Measurements from ENCODE around the gene GOLGA6L10.
A peak's percentile ranks its signal among the peaks of the same experiment; 100 is the strongest.
"Not testable (repeated sequence)": the region's sequence is repeated elsewhere in the genome, so short reads cannot be mapped to it uniquely, and the experiment has no call there.

Gene GOLGA6L10

DNA sequence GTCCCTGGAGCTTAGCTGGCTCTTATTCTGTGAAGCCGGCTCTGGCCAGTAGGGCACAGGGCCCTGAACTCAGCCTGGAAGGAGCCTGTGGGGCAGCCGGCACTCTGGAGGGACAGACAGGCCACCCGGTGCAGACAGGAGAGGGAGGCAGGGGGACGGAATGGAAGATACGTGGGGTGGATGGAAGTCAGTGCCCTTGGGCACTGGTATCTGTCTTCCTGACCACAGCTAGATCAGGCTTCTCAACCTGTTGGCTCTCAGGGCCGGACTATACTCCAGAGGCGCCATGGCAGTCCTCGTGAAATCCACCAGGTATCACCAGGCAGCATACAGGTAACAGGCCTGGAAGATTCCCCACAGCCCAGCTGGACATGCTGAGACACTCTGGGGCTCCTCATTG is 10.7 kb downstream of the GOLGA6L10 start:
- ATAC-seq: not testable (repeated sequence)

DNA sequence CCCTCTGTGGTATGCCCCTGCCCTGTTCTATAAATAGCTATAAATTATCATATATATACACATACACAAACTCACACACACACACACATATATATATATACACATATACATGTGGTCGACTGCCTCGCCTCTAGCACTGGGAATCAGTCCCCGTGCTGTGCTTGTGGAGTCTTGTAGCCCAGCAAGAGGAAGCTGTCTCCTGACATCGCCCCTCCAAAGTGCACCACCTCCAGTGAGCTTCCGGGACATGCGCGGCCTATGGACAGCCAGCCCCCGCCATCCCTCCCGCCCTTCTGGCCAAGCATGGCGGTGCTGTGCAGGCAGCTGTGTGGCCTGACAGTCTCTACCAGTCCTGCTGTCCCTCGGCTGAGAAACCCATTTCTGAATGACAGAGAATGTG is 11.2 kb downstream of the GOLGA6L10 start:
- ATAC-seq: not testable (repeated sequence)

DNA sequence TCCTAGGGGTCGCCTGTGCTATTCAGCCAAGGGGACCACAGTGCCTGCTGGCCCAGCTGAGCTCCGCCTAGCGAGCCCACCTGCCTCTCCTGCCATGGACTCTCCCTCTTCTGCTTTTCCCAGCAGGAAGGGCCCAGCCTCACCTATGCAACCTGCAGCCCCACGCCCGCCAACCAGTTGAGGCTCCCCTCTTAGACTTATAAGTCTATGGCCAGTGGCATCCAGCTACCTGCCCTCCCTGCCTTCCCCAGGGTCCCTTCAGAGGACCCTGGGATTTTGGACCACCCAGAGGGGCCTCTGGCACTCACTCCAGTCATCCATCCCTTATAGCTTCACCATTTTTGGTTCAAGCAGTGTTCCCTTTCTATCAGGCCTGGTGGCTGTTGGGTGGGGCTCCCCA is 12.2 kb downstream of the GOLGA6L10 start:
- ATAC-seq: not testable (repeated sequence)

DNA sequence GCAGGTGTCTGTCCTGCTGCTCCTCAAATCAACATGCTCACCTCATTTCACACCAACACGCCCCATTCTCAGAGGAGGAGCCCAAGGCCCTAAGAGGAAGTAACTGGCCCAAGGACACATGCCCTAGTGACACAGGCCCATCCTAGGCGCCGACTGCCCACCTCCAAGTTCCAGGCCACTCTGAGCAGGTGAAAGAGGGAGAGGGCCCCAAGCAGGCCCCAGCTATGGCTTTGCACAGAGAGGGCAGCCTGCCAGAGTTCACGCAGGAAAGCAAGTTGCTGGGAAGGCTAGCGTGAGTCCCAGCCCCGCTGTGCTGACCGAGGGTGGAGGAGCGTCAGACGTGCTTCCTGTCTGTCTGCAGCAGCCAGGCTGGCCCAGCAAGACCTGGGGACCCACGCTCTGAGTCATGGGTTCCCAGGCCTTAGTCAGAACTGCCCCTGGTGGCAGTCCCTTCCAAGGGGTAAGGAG is 13.1 kb downstream of the GOLGA6L10 start:
- ATAC-seq: peak; percentile 64

DNA sequence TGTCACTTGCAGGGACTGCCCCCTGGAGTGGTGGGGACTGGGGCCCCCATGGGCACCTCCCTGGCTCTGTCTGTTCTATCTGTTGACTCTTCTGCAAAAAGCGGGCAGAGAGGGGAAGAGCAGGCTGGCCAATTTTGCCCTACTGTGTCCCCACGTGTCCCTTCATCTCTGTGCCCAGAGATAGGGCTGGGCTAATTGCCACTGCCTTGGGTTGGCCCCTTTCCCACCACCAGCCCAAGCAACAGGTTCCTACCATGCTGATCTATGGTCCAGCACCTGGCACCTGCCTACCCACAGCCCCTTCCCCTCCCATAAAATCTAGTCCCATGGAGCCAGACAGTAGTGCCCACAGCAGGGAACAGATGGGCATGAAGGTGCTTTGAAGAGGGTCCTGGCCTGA is 14.3 kb downstream of the GOLGA6L10 start:
- ATAC-seq: not testable (repeated sequence)

DNA sequence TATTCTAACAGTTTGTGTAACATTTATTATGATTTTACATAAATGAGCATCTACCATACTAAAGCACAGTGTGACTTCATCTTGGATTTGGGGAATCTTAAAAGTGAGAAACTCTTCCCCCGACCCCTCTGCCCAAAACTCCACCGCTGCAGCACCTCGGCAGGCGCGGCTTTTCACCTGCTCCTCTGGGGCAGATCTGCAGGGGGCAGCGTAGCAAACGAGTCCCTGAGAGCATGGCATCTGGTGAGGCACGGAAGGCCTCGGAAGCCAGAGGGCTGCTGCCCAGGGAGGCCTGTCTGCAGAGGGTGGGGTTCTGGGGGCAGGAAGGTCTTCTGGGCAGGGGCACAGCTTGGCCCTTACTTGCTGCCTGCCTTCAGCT is 14.7 kb downstream of the GOLGA6L10 start:
- not testable (repeated sequence) for ATAC-seq

DNA sequence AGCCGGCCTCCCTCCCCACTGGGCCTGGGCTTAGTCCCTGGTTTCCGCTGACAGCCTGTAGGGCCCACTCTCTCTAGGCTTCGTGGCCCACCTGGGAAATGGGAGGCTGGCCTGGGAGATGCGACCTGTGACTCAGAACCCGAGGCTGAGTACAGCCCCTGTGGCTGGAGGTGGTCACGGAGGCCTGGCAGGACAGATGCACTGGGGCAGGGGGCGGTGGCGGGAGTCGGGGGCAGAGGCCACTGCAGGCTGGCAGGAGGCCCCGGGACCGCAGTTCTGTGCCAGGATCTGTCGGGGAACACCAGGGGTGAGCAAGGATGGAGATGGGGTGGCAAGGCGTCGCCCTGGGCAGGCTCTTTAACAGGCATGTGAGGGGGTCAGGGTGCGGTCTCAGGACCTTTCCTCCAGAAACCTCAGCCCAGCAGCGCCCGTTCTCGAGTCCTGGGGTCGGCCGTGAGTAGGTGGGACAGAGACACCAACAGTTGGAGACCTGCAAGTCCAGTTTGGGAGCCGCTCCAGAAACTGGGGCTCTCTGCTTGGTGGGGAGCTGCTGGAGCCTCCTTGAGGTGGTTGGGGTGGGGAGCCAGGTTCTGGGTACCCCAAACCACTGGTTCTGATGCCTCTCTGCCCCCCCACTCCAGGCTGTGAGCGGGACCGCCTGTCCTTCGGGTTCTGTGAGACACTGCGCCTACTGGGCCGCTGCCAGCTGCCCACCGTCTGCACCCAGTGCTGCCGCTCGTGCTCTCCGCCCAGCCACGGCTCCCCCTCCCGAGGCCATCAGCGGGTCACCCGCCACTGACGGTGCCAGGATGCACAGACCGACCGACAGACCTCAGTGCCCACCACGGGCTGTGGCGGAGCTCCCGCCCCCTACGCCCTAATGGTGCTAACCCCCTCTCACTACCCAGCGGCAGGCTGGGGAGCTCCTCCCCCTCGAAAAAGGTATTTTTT is 15.4 kb downstream of the GOLGA6L10 start:
- peak; percentile 5; the same call in 2 of the 3 replicates for ATAC-seq

DNA sequence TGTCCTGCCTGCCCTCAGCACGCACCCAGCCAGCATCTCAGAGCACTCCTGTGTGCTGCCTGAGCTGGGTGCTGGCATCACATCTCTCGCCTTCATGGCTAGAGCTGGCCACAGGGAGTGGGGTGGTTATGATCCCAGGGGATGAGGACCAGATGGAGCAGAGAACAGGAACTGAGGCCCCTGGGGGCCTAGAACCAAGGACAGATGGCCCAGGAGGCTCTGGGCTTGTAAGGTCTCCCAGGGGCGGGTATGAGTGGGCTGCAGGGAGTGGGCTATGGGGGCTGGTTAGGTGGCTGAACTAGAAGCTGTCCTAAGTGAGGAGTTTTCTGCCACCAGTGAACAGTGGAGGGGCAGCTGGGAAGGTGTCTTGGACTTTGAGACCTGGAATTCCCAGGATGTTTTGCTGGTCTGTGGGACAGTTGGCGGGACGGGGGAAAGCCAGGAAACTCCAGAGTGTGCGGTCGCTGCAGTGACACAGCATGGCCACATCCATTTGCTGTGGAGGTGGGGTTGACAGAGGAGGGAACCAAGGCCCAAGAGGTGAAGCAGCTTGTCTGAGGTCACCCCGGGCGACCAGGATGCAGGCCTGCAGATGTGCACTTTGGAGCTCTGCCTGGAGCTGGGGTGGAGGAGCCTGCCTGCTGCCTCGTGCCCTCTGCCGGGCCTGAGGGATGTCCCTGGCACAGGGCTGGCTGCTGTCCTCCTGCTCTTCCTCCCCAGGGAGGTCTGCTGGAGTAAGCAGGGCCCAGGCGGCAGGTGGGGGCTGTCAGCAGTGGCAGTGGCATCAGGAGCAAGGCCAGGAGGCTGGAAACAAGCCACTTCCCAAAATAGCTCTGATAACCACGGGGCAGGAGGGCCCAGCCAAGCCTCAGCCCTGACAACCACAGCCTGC is 16.3 kb downstream of the GOLGA6L10 start:
- peak; percentile 47 for ATAC-seq

DNA sequence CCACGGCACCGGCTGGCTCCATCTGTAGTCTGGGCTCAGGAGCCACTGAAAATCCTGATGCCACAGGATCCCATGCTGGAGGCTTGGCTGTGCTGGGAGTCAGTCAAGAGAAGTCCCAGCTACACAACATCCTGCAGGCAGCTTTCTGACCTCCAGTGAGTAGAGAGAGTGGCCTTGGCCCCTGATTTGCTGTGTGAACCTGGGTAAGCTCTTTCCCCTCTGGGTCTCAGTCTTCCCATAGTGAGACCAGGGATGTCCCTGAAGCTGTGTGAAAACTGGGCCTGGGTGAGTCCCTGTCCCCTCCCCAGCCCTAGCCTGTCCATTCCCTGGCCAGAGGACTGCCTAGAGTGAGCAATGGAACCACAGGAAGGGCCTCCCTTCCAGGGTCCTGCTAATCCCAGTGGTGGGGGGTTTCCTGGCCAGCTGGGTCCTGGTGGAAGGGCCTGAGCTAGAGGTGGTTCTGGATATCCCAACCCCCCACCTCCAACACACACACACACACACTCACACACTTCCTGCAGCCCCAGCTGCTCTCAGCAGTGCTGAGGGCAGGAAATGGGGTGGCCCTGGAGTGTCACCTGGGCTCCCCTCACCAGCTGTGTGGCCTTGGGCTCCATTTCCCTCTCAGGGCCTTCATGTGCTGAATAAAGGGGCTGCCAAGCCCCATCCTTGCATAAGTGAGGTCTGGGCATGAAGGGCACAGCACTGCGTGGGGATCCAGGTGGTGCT is 17.5 kb downstream of the GOLGA6L10 start:
- not testable (repeated sequence) for ATAC-seq

DNA sequence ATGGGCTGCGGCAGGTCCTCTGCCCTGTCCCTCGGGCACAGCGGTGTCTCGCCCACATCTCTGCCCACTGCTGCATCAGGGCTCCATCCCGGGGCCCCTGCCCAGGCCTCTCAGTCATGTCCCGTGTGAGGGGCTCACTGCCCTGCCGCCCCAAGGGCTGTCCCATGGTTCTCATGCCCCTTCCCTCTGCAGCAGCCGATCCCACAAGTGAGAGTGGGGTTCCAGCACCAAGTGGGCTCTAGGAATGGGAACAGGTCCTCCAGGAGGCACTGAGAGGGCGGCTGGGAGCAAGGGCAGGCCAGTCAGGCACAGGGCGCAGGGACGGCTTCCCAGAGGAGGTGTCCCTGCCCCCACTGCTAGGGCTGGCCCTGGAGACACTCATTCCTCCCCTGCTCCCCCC is 18.4 kb downstream of the GOLGA6L10 start:
- ATAC-seq: not testable (repeated sequence)

DNA sequence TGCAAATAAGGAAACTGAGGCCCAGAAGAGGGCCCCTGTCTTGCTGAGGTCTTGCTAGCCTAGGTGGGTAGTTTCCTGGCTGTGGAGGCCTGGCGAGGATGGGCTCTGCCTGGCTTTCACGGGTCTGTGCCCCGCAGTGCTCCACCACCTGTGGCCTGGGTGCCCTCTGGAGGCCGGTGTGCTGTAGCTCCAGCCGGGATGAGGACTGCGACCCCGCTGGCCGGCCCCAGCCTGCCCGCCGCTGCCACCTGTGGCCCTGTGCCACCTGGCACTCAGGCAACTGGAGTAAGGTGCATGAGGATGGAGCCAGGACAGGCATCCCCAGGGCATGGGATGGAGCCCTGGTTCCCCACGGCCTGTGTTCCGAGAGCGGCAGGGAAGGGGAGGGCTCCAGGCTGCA is 20.2 kb downstream of the GOLGA6L10 start:
- ATAC-seq: not testable (repeated sequence)

DNA sequence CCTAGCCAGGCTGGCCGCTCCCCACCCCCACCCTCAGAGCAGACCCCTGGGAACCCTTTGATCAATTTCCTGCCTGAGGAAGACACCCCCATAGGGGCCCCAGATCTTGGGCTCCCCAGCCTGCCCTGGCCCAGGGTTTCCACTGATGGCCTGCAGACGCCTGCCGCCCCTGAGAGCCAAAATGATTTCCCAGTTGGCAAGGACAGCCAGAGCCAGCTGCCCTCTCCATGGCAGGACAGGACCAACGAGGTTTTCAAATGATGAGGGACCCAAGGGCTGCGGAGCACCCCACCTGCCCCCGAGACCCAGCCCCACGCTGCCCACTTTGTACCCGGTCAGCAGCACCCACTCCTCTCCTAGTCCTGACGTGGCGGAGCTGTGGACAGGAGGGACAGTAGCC is 21.9 kb downstream of the GOLGA6L10 start:
- not testable (repeated sequence) for ATAC-seq

DNA sequence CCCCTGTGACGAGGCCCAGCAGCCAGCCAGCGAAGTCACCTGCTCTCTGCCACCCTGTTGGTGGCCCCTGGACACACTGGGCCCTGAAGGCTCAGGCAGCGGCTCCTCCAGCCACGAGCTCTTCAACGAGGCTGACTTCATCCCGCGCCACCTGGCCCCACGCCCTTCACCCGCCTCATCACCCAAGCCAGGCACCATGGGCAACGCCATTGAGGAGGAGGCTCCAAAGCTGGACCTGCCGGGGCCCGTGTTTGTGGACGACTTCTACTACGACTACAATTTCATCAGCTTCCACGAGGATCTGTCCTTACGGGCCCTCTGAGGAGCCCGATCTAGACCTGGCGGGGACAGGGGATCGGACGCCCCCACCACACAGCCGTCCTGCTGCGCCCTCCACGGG is 22.4 kb downstream of the GOLGA6L10 start:
- ATAC-seq: not testable (repeated sequence)

DNA sequence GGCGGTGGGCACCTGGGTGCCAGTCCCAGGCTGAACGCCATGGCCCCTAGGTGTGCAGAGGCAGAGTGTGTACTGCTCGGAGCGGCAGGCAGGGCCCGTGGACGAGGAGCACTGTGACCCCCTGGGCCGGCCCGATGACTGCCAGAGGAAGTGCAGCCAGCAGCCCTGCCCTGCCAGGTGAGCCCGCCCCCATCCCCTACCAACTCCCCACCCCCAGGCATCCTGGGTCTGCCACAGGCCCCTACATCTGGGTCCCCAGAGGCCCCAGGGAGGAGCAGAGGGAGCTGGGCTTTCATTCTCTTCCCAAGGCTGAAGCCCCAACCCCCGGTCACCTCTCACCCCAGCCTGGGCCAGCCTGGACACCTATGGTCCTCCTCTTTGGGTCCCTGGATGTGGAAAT is 23.6 kb downstream of the GOLGA6L10 start:
- not testable (repeated sequence) for ATAC-seq

DNA sequence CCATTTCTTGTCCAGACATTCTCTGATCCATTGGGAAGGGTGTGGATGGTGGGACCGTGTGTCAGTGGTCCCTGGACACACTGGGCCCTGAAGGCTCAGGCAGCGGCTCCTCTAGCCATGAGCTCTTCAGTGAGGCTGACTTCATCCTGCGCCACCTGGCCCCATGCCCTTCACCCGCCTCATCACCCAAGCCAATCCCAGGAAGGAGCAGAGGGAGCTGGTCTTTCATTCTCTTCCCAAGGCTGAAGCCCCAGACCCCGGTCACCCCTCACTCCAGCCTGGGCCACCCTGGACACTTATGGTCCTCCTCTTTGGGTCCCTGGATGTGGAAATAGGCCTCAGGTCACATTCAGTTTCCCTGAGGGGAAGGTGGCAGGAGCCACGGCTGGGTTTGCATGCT is 24.4 kb downstream of the GOLGA6L10 start:
- ATAC-seq: not testable (repeated sequence)

DNA sequence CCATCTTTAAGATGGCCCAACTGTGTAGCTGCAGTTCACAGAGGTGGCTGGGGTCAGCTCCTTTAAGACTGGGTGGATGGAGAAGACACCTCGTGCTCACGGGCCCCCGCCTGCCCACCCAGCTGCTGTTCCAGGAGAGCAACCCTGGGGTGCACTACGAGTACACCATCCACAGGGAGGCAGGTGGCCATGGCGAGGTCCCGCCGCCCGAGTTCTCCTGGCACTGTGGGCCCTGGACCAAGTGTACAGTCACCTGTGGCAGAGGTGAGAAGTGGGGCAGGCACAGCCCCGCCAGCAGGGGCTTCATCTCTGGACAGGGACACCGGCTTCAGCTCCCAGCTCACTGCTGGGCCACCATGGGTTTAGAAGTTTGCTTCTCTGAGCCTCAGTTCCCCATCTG is 26.8 kb downstream of the GOLGA6L10 start:
- not testable (repeated sequence) for ATAC-seq

DNA sequence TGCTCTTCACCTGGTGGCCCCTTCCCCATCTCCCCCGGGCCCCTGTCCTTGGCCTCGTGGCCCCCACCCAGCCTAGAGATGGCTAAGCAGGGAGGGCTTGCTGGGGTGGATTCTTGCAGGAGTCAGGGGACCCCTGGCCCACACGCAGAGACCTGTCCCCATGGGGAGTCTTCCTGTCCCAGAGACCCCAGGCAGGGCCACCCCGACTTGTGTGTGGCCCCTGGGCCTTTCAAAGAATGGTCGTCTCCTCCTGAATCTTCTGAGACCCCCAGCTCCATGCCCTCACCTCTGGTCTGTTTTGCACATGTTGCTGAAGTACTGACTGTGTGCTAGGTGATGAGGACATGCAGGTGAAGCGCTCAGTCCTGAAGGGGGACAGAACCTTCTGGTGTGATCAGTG is 28.4 kb downstream of the GOLGA6L10 start:
- not testable (repeated sequence) for ATAC-seq

DNA sequence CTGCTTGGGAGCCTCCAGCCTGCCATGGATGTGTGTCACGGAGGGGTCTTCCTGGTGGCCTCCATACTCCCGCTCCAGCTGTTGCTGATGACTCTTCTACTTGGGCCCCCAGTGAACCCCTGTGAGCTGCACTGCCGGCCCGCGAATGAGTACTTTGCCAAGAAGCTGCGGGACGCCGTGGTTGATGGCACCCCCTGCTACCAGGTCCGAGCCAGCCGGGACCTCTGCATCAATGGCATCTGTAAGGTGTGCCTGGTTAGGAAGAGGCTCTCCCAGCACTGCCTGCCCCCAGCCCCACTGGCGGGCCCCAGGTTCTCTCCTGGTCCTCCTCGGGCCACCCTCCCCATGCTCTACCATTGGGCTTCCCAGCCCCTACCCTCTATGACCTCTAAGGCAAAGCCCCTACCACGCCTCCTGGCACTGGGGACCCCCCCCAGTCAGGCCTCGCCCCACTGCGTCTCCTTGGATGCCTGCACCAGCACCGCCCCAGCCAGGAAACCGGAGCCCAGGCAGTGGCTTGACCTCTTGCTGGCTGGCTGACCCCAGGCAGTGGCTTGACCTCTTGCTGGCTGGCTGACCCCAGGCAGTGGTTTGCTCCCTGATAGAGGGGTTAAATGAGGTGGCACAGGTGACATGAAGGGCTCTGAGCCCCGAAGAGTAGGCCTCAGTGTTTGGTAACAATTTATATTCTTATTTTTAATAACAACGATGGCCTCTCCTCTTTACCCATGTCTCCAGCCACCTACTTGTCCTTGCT is 29.6 kb downstream of the GOLGA6L10 start:
- ATAC-seq: not testable (repeated sequence)

DNA sequence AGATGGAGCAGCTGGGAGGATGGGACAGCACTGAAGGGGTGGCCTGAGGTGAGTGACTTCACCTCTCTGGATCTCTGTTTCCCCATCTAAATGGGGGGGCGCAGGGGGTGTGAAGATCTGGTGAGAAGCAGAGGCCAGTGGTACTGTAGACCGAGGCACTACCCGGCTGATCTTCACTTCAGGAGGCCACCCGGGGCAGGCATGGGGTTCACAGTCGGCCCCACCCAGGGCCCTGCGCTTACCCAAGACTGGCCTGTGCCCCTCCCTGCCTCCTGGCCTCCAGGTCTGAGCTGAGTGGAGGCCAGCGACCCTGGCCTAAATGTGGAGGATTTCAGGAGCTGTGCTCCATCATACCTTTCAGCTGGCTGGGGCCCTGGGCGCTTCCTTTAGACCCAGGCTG is 31.0 kb downstream of the GOLGA6L10 start:
- ATAC-seq: not testable (repeated sequence)

DNA sequence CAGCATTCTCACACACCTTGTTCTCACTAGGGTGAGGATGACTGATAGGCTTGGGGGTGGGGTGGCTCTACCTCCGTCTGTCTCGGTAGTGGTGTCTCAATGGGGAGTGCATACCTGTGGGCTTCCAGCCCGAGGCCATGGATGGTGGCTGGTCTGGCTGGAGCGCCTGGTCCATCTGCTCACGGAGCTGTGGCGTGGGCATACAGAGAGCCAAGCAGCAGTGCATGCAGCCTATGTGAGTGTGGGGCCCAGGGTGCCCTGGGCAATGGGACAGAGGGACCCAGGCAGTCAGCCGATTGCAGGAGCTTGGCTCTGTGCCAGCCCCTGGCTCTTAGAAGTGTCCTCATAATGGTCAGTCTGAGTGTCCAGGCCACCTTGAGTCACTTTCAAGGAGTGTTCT is 31.8 kb downstream of the GOLGA6L10 start:
- not testable (repeated sequence) for ATAC-seq

Data from SK-N-SH treated with all-trans-retinoic acid at 6 μM for 48 hours (cell line).